Stimulated activated CD8-positive, alpha-beta memory T cell treated with anti-CD3 and anti-CD28 coated beads, Interleukin-15, amount 100 ng/mL, for 24 hours (primary cell): ENCODE measurements around the gene LHX3.

Source experiments
- DNase-seq: peaks from one replicate; pipeline ENCODE4 v3.0.0-alpha.2; 2020; ENCODE audit warnings: low read depth

The LHX3 gene

GRCh38 chr9:136226680-136227407, 21.9 kb upstream of the LHX3 start:
- DNase-seq: no peak

- peak; percentile 31 for DNase-seq
These were observed 21.1 kb upstream of the LHX3 start for GRCh38 chr9:136225748-136226679.

GRCh38 chr9:136225366-136225747, 20.4 kb upstream of the LHX3 start:
- DNase-seq: no peak

- DNase-seq: no peak
These were observed 19.1 kb upstream of the LHX3 start for GRCh38 chr9:136223871-136224640.

GRCh38 chr9:136222906-136223285, 18.0 kb upstream of the LHX3 start:
- no peak for DNase-seq

GRCh38 chr9:136222166-136222905, 17.4 kb upstream of the LHX3 start:
- no peak for DNase-seq

GRCh38 chr9:136220017-136220729, 15.2 kb upstream of the LHX3 start:
- no peak for DNase-seq

- DNase-seq: no peak
These were observed 14.3 kb upstream of the LHX3 start for GRCh38 chr9:136219276-136219675.

GRCh38 chr9:136218673-136219072, 13.7 kb upstream of the LHX3 start:
- no peak for DNase-seq

GRCh38 chr9:136218271-136218670, 13.3 kb upstream of the LHX3 start:
- no peak for DNase-seq

GRCh38 chr9:136216541-136217244, 11.8 kb upstream of the LHX3 start:
- DNase-seq: no peak

- DNase-seq: no peak
These were observed 8.8 kb upstream of the LHX3 start for GRCh38 chr9:136213733-136214132.

GRCh38 chr9:136212345-136212950, 7.5 kb upstream of the LHX3 start:
- no peak for DNase-seq

- DNase-seq: no peak
These were observed 6.8 kb upstream of the LHX3 start for GRCh38 chr9:136211441-136212344.

GRCh38 chr9:136211006-136211405, 6.1 kb upstream of the LHX3 start:
- no peak for DNase-seq

GRCh38 chr9:136210276-136210675, 5.3 kb upstream of the LHX3 start:
- DNase-seq: no peak

- DNase-seq: no peak
These were observed 4.9 kb upstream of the LHX3 start for GRCh38 chr9:136209786-136210185.

GRCh38 chr9:136209232-136209631, 4.3 kb upstream of the LHX3 start:
- DNase-seq: no peak

- no peak for DNase-seq
These were observed 3.7 kb upstream of the LHX3 start for GRCh38 chr9:136208675-136209074.
